ENCODE measurements around the gene CRISPLD2. TPM values are rescaled to one million over a fixed set of nuclear protein-coding genes. Genes with fewer than 3 reads are reported as not detected.

CRISPLD2 gene
- total and polyA plus RNA-seq, 10 of the 15 experiments (the other 5 are each of a cell fraction or from before 2014, with no cell fraction given) = 0.03 to 0.30 (median 0.08) TPM; not detected in 5

DNA sequence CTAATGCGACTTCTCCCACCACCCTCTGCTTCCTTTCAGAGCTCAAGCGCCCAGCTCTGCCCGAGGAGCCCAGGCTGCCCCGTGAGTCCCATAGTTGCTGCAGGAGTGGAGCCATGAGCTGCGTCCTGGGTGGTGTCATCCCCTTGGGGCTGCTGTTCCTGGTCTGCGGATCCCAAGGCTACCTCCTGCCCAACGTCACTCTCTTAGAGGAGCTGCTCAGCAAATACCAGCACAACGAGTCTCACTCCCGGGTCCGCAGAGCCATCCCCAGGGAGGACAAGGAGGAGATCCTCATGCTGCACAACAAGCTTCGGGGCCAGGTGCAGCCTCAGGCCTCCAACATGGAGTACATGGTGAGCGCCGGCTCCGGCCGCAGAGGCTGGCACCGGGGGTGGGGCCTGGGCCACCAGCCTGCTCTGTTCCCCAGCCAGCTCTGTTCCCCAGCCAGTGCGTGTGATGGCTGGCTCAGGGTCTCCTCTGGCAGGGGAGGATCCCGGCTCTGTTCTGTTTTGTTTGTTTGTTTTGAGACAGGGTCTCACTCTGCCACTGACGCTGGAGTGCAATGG lies 18.7 kb downstream of the CRISPLD2 start:
- FAIRE-seq (no peak), DNase-seq (ENCODE audit: low read depth, low spot score) (no peak), ATAC-seq (no peak)
- Histone ChIP-seq H3K36me3 (ENCODE audit: control insufficient read depth in 2 of 2, insufficient read depth in 2 of 2, low read length in 1 of 2) (no peaks in the 10 kb centered on the region), H3K4me3 (no peak overlapping the region), H3K4me2 (ENCODE audit: control insufficient read depth, insufficient read depth) (no peak overlapping the region), H3K79me2 (ENCODE audit: control insufficient read depth, insufficient read depth, low read length) (no peaks in the 10 kb centered on the region), H3K9ac (ENCODE audit: control insufficient read depth, insufficient read depth, low read length) (no peak overlapping the region), H3K9me3 (replicated peaks; ENCODE audit: control insufficient read depth, insufficient read depth, low read length) (no peaks in the 10 kb centered on the region; the same call in 2 of the 3 replicates), H2AFZ (ENCODE audit: control insufficient read depth, low read depth, low read length) (no peak overlapping the region), H3K4me1 (ENCODE audit: control insufficient read depth, insufficient read depth, low read length) (no peaks in the 10 kb centered on the region), H3K27ac (ENCODE audit: control insufficient read depth, insufficient read depth) (no peak overlapping the region), H3K27me3 (replicated peaks in 1 of 2; ENCODE audit: control insufficient read depth in 2 of 2, insufficient read depth in 2 of 2, low read length in 1 of 2) (peaks cover 4 to 6% of the 10 kb centered on the region in 2 experiments; a peak in 3 of 4 replicates), H4K20me1 (ENCODE audit: control insufficient read depth, insufficient read depth) (no peaks in the 10 kb centered on the region)
- TF ChIP-seq GATAD2B (conservative IDR thresholded peaks at IDR 0.05; ENCODE audit: low read depth) = no peak
- TF ChIP-seq BCL3 (IDR thresholded peaks at IDR 0.05; ENCODE audit: borderline replicate concordance, insufficient read depth, low read depth, low read length, poor library complexity, severe bottlenecking) = no peak
- TF ChIP-seq, protein P1, sequence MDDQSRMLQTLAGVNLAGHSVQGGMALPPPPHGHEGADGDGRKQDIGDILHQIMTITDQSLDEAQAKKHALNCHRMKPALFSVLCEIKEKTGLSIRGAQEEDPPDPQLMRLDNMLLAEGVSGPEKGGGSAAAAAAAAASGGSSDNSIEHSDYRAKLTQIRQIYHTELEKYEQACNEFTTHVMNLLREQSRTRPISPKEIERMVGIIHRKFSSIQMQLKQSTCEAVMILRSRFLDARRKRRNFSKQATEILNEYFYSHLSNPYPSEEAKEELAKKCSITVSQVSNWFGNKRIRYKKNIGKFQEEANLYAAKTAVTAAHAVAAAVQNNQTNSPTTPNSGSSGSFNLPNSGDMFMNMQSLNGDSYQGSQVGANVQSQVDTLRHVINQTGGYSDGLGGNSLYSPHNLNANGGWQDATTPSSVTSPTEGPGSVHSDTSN (IDR thresholded peaks at IDR 0.05; ENCODE audit: insufficient replicate concordance, low read depth, low read length) = no peak
- no peak for TF ChIP-seq SREBF1 (IDR thresholded peaks at IDR 0.05; ENCODE audit: low read length)
- RAD21 ChIA-PET (ENCODE audit: unreplicated experiment) = interaction anchor here (1.1 kb wide), 1 partner anchor 133 kb away, joined by 3 read pairs; no protein-coding TSS in a partner anchor
- POLR2A ChIA-PET = no interaction called here
- intact Hi-C loops (cut with micrococcal nuclease; ENCODE audit: unreplicated experiment) = no loop called here
- WGBS (ENCODE audit: insufficient coverage, insufficient replicate concordance, low lambda C conversion rate, missing lambda C conversion rate) = 57% methylated on average over 19 of the region's 19 CpGs
- CTCF ChIA-PET = interaction anchor here (0.5 kb wide), 1 partner anchor 835 kb away, joined by 3 read pairs; no protein-coding TSS in a partner anchor
- SMC1A ChIA-PET (ENCODE audit: uncharacterized antibody, unreplicated experiment) = interaction anchor here (0.5 to 0.6 kb wide), 3 partner anchors 12 to 46 kb away, joined by 3 read pairs; no protein-coding TSS in a partner anchor
- BruUV-seq (replicated peaks) = no TSS peak
- in situ Hi-C loops (cut with MboI) = no loop called here

All from GM12878 (cell line).